GM21447 (cell line): ENCODE measurements around the gene KLRD1.
A peak's percentile ranks its signal among the peaks of the same experiment; 100 is the strongest.
"Not testable (repeated sequence)": the region's sequence is repeated elsewhere in the genome, so short reads cannot be mapped to it uniquely, and the experiment has no call there.

Source experiments
- ATAC-seq: cut with Tn5 transposase; IDR thresholded peaks from one replicate; pipeline ENCODE4 v1.9.1; 2021; ENCODE audit not compliant: unreplicated experiment

Gene KLRD1

GRCh38 chr12:10336196-10336595 lies 28.5 kb downstream of the KLRD1 start:
- not testable (repeated sequence) for ATAC-seq

DNA sequence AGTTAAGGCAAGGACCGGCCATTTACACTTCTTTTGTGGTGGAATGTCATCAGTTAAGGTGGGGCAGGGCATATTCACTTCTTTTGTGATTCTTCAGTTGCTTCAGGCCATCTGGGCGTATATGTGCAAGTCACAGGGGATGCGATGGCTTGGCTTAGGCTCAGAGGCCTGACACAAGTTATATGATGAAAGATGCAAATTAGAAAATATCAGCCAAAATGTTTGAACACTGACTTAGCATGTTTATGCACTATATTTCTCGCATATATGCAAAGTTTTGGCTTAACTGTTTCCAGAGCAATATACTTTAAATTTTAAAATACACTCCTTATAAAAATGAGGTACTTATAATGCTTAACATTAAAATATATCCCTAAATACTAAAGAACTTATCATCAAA lies 30.8 kb downstream of the KLRD1 start:
- ATAC-seq: not testable (repeated sequence)

GRCh38 chr12:10339053-10339840 lies 31.6 kb downstream of the KLRD1 start:
- no peak for ATAC-seq

DNA sequence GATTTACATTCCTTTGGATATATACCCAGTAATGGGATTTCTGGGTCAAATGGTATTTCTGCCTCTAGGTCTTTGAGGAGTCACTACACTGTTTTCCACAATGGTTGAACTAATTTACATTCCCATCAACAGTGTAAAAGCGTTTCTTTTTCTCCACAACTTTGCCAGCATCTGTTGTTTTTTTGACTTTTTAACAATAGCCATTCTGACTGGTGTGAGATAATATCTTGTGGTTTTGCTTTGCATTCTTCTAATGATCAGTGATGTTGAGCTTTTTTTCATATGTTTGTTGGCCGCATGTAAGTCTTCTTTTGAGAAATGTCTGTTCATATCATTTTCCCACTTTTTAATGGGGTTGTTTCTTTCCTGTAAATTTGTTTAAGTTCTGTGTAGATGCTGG lies 33.3 kb downstream of the KLRD1 start:
- ATAC-seq: not testable (repeated sequence)

- no peak for ATAC-seq
These were observed 34.3 kb downstream of the KLRD1 start for GRCh38 chr12:10341892-10342509.

DNA sequence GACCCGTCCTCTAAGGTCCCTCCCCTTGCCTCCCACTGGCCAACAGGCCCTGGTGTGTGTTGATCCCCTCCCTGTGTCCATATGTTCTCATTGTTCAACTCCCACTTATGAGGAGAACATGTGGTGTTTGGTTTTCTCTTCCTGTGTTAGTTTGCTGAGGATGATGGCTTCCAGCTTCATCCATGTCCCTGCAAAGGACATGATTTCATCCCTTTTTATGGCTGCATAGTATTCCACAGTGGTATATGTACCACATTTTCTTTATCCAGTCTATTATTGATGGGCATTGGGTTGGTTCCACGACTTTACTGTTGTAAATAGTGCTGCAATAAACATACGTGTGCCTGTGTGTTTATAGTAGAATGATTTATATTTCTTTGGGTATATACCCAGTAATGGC lies 43.8 kb downstream of the KLRD1 start:
- ATAC-seq: not testable (repeated sequence)

DNA sequence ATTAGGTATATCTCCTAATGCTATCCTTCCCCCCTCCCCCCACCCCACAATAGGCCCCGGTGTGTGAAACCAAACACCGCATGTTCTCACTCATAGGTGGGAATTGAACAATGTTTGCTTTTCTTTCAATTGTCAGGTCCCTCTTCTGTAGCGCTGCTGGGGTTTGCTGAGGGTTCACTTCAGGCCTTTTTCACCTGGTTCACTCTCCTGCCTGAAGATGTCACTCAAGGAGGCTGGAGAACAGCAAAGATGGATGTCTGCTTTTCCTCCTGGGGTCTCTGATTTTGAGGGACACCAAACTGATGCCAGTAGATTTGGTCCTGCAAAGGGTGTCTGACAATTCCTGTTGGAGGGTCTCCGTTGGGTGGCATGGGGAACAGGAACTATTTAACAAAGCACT lies 46.4 kb downstream of the KLRD1 start:
- no peak for ATAC-seq

DNA sequence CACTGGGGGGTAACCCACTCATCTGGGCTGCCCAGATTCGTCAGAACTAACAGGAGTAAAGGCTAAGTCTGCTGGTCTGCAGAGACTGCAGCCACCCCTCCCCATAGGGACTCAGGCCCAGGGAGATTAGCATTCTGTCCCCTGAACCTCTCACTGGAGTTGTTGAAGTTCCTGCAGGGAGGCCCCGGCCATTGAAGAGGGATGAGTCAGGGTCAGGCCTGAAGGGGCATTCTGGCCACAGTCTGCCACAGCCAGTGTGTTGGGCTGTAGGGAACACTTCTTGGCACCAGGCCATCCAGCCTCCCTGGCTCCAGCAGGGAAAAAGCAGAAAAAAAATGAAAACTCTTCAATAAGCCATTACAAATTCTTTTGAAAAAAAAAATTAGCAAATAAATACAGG lies 46.8 kb downstream of the KLRD1 start:
- ATAC-seq: no peak

DNA sequence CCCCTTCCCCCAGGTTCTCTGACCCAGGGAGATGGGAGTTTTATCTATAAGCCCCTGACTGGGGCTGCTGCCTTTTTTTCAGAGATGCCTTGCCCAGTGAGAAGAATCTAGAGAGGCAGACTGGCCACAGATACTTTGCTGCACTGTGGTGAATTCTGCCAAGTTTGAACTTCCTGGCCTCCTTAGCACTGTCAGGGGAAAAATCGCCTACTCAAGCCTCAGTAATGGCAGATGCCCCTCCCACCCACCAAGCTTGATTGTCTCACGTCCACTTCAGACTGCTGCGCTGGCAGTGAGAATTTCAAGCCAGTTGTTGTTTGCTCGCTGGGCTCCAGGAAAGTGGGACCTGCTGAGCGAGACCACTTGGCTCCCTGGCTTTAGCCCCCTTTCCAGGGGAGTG lies 50.5 kb downstream of the KLRD1 start:
- no peak for ATAC-seq

- ATAC-seq: no peak
These were observed 51.3 kb downstream of the KLRD1 start for GRCh38 chr12:10358969-10359368.

DNA sequence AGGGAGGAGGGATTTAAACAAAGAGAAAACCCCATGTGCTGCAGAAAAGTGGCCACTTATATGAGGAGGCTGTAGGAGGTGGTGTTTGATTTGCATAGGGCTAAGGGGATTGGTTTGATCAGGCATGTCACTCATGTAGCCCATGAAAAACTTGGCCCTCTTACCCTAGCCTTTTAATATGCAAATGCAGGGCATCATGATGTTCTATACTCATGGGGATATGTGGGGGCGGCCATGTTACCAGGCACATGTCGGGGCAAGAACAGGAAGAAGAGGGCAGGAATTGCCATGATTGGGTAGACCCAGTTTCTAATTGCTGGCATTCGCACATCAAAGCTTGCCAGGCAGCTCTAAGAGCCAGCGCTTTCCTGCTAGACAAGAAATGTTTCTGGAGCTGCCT lies 53.4 kb downstream of the KLRD1 start:
- no peak for ATAC-seq

- ATAC-seq: no peak
These were observed 54.0 kb downstream of the KLRD1 start for GRCh38 chr12:10361622-10362021.

GRCh38 chr12:10362325-10362724 lies 54.7 kb downstream of the KLRD1 start:
- no peak for ATAC-seq

DNA sequence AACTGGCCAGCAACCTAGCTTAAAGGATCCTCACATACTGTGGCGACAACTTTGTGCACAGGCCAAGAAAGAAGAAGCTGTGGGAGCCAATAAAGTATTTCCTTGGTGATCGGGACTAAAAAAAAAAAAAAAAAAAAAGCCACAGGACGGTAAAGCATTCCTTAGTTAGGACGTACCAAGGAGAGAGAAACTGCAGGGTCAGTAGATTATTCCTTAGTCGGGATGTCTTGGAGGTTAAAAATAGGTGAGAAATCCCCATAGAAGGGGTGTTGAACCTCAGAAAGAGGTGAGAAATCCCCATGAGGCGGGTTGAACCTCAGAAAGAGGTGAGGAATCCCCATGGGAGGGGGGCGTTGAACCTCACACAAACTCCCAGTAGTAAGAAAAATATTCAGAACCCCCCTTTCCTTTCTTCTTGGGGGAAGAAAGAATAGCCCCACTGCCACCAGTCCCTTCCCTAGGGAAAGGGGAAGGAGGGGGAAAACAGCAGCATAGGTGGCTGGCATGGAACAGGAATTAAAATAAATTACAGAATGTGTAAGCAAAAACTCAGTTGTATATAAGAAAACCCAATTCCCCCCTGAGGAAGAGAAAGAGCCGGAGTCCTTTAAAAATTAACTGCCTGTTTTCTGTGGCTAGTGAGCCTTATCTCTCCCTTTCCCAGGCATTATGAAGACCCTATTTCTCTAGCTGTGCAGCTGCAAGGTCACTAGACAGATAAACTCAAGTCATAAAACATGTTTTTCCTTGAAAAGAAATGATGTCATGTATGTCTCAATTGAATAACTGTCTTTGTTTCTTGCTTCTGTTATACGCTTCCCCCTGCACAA lies 55.4 kb downstream of the KLRD1 start:
- no peak for ATAC-seq

DNA sequence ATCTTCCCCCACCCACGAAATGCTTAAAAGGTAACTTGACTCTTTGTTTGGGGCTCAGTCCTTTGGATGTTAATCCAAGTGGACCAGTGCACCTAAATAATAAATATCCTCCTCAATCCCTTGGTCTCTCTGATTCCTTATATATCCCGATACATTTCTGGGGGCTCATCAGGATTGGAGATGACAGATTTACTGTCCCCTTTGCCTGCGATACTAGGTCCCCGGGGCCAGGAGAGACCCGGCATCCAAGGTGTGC lies 55.9 kb downstream of the KLRD1 start:
- ATAC-seq: no peak

DNA sequence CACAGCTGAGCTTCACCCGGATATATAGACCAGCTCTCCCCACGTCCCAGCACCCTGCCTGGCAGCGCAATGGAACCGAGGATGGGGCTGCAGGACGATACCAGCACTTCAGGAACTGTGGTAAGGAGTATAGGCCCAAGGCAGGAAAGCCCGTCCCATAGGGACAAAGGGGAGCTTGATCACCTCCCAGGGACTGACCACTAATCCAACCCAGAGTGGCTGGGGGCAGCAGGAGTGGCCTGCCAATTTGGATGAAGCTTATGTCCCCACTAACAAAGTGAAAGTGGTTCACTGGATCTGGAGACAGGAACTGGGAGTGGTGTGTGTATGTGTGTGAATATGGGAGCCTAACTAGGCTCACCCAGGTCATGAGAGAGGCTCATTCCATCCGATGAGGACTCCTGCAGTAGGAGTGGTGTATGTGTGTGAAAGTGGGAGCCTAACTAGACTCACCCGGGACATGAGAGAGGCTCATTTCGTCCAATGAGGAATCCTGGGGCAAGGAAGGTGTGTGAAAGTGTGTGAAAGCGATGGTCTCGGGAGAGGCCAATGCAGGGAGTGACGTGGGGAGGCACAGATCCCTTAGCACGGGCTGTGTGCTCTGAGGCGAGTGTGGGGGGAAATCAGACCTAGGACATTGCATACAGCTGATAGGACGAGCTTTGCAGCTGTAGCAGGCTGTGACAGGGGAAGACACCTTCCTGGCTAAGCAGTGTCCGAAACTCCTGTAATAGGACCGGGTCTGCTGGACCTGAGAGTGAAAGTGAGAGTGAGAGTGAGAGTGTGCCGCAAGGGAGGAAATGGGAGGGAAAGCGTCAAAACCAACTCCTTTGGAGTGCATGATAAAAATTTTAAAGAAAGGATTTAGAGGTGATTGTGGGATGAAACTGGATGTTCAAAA lies 56.5 kb downstream of the KLRD1 start:
- peak; percentile 88 for ATAC-seq

DNA sequence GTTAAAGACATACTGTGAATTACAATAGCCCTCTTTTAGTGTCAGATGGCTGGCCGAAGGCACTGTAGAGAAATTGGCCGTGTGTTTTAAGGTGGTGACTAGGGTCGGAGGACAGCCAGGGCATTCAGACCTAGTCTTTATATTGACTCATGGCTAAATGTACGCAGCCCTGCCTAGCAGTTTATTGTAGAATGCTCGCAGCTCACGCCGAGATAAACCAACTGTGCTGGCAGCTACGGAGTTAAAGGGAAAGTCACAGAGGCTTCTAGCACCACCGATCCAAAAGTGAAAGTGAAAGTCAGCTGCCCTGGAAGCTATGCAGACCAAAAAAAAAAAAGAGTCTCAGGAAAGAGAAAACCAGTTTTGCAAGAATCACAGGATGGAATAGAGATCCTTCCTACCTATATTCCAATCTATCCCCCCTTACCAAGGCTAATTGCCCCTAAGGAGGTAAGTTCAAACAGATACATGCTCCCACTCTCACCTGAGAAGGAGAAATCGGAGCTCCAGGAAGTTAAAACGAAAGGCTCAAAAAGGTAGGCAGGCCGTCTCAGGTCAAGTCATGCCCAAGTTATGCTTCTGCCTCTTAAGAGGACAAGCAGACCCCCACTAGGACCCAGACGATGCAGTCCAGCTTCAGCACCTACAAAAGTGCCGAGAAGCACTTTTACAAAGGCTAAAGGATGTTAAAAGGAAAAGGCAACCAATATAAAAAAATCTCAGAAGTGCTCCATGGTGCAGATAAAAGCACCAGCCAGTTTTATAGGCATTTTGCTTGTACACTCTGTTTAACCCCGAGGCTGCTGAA lies 57.3 kb downstream of the KLRD1 start:
- ATAC-seq: peak; percentile 56

DNA sequence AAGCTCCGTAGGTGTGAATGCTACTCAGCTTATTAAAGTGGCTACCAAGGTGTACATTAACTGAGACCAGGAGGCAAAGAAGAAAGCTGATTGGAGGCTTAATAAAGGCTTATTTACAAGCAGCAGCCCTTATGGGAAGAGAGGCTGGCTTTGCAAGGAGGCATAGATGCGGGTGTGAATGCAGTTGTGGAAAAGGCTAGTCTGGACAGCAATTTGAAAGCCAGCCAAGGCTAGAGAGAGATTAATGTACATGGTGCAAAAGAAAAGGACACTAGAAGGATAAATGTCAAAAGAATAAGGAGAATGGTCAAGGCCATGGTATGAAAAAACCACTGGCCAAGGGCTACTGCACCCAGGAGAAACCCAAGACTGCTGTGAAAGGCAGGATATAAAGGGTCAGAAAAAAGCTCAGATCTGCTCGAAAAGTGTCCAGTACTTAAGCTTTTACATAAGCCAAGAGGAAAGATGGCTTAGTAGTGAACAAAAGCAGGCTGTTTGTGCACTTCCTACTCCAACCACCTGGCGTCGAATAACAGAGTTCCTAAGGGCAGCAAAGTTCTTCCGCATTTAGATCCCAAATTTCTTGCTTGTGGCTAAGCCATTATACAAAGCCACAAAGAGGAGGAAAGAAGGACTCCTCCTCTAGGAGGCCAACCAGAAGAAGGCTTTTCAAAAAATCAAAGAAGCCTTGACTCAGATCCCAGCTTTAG lies 58.2 kb downstream of the KLRD1 start:
- no peak for ATAC-seq

- no peak for ATAC-seq
These were observed 59.2 kb downstream of the KLRD1 start for GRCh38 chr12:10366875-10367274.

GRCh38 chr12:10367714-10368113 lies 60.0 kb downstream of the KLRD1 start:
- ATAC-seq: not testable (repeated sequence)
